ENCODE measurements around the gene USP30. TPM values are rescaled to one million over a fixed set of nuclear protein-coding genes. Genes with fewer than 3 reads are reported as not detected.

Gene USP30, protein sequence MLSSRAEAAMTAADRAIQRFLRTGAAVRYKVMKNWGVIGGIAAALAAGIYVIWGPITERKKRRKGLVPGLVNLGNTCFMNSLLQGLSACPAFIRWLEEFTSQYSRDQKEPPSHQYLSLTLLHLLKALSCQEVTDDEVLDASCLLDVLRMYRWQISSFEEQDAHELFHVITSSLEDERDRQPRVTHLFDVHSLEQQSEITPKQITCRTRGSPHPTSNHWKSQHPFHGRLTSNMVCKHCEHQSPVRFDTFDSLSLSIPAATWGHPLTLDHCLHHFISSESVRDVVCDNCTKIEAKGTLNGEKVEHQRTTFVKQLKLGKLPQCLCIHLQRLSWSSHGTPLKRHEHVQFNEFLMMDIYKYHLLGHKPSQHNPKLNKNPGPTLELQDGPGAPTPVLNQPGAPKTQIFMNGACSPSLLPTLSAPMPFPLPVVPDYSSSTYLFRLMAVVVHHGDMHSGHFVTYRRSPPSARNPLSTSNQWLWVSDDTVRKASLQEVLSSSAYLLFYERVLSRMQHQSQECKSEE
- total RNA-seq (2011; cell fraction: chromatin; rRNA removed; ENCODE audit: low replicate concordance), result 15.0 and 22.7 TPM in 2 replicates
- total RNA-seq (2011; cell fraction: nucleolus; rRNA removed), result 9.2 and 12.1 TPM in 2 replicates
- total RNA-seq (2011; cell fraction: nucleoplasm; rRNA removed), result 13.3 and 15.2 TPM in 2 replicates
- total RNA-seq (2014; rRNA removed) (3.7 and 8.1 TPM in 2 replicates), total RNA-seq (2014; rRNA removed; fragmentation: Illumina TruSeq; extraction: Trizol) (2.7 and 3.0 TPM in 2 replicates), total RNA-seq (2015; rRNA removed; fragmentation: Illumina TruSeq; extraction: Trizol) (3.9 and 5.2 TPM in 2 replicates), total RNA-seq (2021) (7.0 and 9.8 TPM in 2 replicates), polyA plus RNA-seq (2011; rRNA removed) (15.1 and 15.2 TPM in 2 replicates), polyA plus RNA-seq (2014; fragmentation: Illumina TruSeq; extraction: Trizol) (8.7 and 9.4 TPM in 2 replicates), polyA plus RNA-seq (2014; fragmentation: Nextera tagmentation; extraction: Ambion mirVana) (1 to 10 TPM; 1.4 to 2.6 TPM), polyA plus RNA-seq (2014; rRNA removed) (5.6 and 8.4 TPM in 2 replicates), polyA minus RNA-seq (2011; rRNA and poly(A)+ RNA removed) (9.4 and 12.9 TPM in 2 replicates), Bru-seq, nascent RNA (percentile 55 among the genes with signal in this experiment), BruChase-seq, experiment 1, labeled RNA remaining after a 2-hour chase (percentile 61 among the genes with signal in this experiment), BruChase-seq, experiment 2, labeled RNA remaining after a 6-hour chase (percentile 63 among the genes with signal in this experiment)
- polyA plus RNA-seq (2011; cell fraction: cytosol; rRNA removed), result 12.8 and 24.5 TPM in 2 replicates
- 27.5 and 29.4 TPM in 2 replicates for polyA plus RNA-seq (2011; cell fraction: nucleus; rRNA removed)
- polyA plus RNA-seq (2012), result 5.3 and 6.1 TPM in 2 replicates
- polyA minus RNA-seq (2011; cell fraction: cytosol; rRNA and poly(A)+ RNA removed), result 6.4 and 9.4 TPM in 2 replicates
- 6.3 and 7.9 TPM in 2 replicates for polyA minus RNA-seq (2011; cell fraction: nucleus; rRNA and poly(A)+ RNA removed)
- long read RNA-seq, experiment 1, transcript USP30-201 (13 exons, 3,742 nt), result major isoform, 6 of 21 reads
- long read RNA-seq, experiment 1, partial matches to known transcripts, result 8 of 21 reads
- long read RNA-seq, experiment 1, other reads (novel, unspliced or antisense), result 3 of 21 reads
- long read RNA-seq, experiment 2, partial matches to known transcripts, result 0 of 7 reads
- long read RNA-seq, experiment 2, other reads (novel, unspliced or antisense), result 4 of 7 reads
- long read RNA-seq, experiment 3, partial matches to known transcripts, result 0 of 4 reads
- long read RNA-seq, experiment 3, other reads (novel, unspliced or antisense), result 2 of 4 reads

DNA sequence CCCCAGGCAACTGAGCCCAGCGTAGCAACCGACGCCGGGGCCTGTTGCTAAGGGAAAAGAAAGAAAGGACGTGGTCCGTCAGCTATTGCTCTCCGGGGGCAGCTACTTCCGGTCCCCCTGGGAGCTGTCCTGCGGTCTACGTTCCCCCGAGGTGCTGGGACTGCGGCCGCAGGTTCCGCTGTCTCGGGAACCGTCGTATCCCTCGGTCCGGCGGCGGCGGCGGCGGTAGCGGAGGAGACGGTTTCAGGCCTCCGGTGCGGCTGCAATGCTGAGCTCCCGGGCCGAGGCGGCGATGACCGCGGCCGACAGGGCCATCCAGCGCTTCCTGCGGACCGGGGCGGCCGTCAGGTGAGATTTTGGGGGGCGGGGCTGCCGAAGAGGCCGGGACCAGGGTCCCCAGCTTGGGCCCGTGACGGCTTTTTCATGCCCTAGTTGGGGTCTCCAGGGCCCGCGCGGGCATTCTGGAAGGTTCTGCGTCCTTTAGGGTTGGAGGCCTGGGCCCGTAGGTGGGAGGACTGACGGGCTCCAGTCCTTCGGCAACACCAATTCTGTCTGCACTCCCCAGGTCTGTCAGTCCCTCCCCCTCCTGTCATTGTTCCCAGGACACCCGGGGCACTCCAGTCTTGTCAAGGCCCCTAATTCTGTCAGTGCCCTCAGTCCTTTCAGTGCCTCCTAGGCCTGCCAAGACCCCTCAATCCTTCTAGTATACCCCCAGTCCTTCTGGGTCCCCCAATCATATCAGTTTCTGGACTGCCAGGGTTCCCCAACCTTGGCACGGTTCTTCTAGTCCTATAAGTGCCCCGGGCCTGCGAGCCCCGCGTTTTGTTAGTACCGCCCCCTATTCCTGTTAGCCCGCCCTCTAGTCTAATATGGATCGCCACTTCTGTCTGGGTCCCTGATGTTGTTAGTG is at the start of gene USP30:
Gene USP30 (plus strand): TSS at position 163 of the 910 bp plus-strand sequence. CDS start 103 bp downstream, at position 266.
- ChIA-PET CTCF (ENCODE audit: low intra/inter-chr PET ratio) (no interaction called here), POLR2A (interaction anchor here (0.7 to 1.2 kb wide), 5 partner anchors 13 to 1042 kb away, joined by 3 to 4 read pairs (median 3); no protein-coding TSS in a partner anchor)
- H3K9me1 ChIP-seq (ENCODE audit: control insufficient read depth, insufficient read depth, low read length), result no peaks in the 10 kb centered on the region
- peak; percentile 90 to 92 (median 91) for DNase-seq (ENCODE audit: extremely low read depth in 1 of 4, low spot score in 3 of 4)
- peak; percentile 73 for FAIRE-seq
- peak within 1 kb of the TSS; percentile 63 for H3K27ac ChIP-seq (ENCODE audit: extremely low read depth, low read depth, low read length)
- H3K4me3 ChIP-seq, result peak within 1 kb of the TSS; percentile 94
- no peaks in the 10 kb centered on the region for H3K27me3 ChIP-seq (ENCODE audit: control insufficient read depth in 2 of 2, insufficient read depth in 2 of 2, low read length in 2 of 2)
- TSS peak; percentile 59 for BruUV-seq (replicated peaks)
- no peaks in the 10 kb centered on the region for H4K20me1 ChIP-seq (replicated peaks; ENCODE audit: control insufficient read depth, insufficient read depth, low read length)
- peaks cover 0 to 2% of the 10 kb centered on the region in 2 experiments; a peak in 2 of 5 replicates for H3K4me1 ChIP-seq (replicated peaks in 1 of 2; ENCODE audit: control insufficient read depth in 2 of 2, insufficient read depth in 2 of 2, low read length in 2 of 2)
- 0% methylated on average over 47 of the region's 61 CpGs for whole genome bisulfite sequencing (ENCODE audit: insufficient coverage, low coverage, missing lambda C conversion rate)
- peaks cover 11% of the 10 kb centered on the region; the same call in 1 of the 3 replicates for H3K79me2 ChIP-seq (ENCODE audit: control insufficient read depth, insufficient read depth, low read length)
- H3K4me2 ChIP-seq (ENCODE audit: insufficient read depth, low read length), result peak within 1 kb of the TSS; percentile 89
- H3K9ac ChIP-seq (ENCODE audit: insufficient read depth in 1 of 2, low read depth in 2 of 2, low read length in 2 of 2), result peak within 1 kb of the TSS; percentile 85 to 92
- intact Hi-C loops (cut with micrococcal nuclease), result no loop called here
- H3K36me3 ChIP-seq (ENCODE audit: control insufficient read depth, insufficient read depth, low read length), result 0 out of 3 replicates have a peak, but pooled peaks cover 2% of the 10 kb centered on the region
- in situ Hi-C loops (cut with MboI), result no loop called here
- H3K9me3 ChIP-seq (replicated peaks; ENCODE audit: control insufficient read depth, insufficient read depth, low read depth, low read length), result no peaks in the 10 kb centered on the region
- peak within 1 kb of the TSS; percentile 95 for H2AFZ ChIP-seq (ENCODE audit: low read depth, low read length)
- ATAC-seq, result peak; percentile 91
- peak; percentile 87 for TF ChIP-seq ELF2 (CRISPR knock-in tag; IDR thresholded peaks at IDR 0.05)
- TF ChIP-seq TEAD1 (CRISPR knock-in tag; IDR thresholded peaks at IDR 0.05), result peak; percentile 55 to 76; a peak in 1 of 4 replicates
- TF ChIP-seq ZNF407 (IDR thresholded peaks at IDR 0.05; ENCODE audit: low read depth), result no peak

All from K562 (cell line).